Cardiac muscle cell (in vitro differentiated cells and primary cell): Measurements from ENCODE around the gene SMYD5. TPM values are rescaled to one million over a fixed set of nuclear protein-coding genes. Genes with fewer than 3 reads are reported as not detected.
A peak's percentile ranks its signal among the peaks of the same experiment; 100 is the strongest.

Experiments used
- DNase-seq, 2 donors: peaks; one replicate each; pipeline versions ENCODE4 v3.0.0 to v3.0.0-alpha.2; 2010 to 2017; ENCODE audit warnings: low read depth in 1 of 2, low spot score in 1 of 2
- H3K27ac ChIP-seq: fragments of 200-600 bp; sonication (generic); 2 replicates; pipeline ENCODE4 v1.5.1; 2016
- H3K27me3 ChIP-seq: fragments of 200-600 bp; sonication (generic); 2 replicates; pipeline ENCODE4 v1.6.0; 2016; ENCODE audit warnings: control low read depth
- H3K36me3 ChIP-seq: fragments of 200-600 bp; sonication (generic); 2 replicates; pipeline ENCODE4 v1.5.1; 2016; ENCODE audit warnings: control low read depth
- H3K4me1 ChIP-seq: fragments of 200-600 bp; sonication (generic); 2 replicates; pipeline ENCODE4 v1.8.1; 2017; ENCODE audit warnings: low read depth, mild to moderate bottlenecking, mixed run types
- H3K4me3 ChIP-seq: fragments of 200-600 bp; sonication (generic); 2 replicates; pipeline ENCODE4 v1.5.1; 2016; ENCODE audit warnings: mild to moderate bottlenecking
- H3K9me3 ChIP-seq: fragments of 200-600 bp; sonication (generic); 2 replicates; pipeline ENCODE4 v1.5.1; 2017; ENCODE audit warnings: low read depth, mild to moderate bottlenecking, control low read depth
- CTCF ChIP-seq: IDR thresholded peaks from 2 replicates; pipeline ENCODE4 v1.5.1; 2012; ENCODE audit warnings: low read depth, mild to moderate bottlenecking, low read length
- polyA plus RNA-seq: library from polyadenylated mRNA; unstranded; fragments of >200 nt; fragmentation: Nextera tagmentation; extraction: Ambion mirVana; gene quantifications from 2 replicates; pipeline ENCODE4 v1.2.1, GENCODE V29; 2016
- total RNA-seq: library from RNA; depleted of rRNA; stranded (reverse); fragments of >200 nt; gene quantifications from 2 replicates; pipeline ENCODE4 v1.2.3, GENCODE V29; 2016

SMYD5 gene
- total and polyA plus RNA-seq, 2 experiments from 2014 or later, result 26.1 to 27.0 TPM

GRCh38 chr2:73238976-73239375 lies 24.9 kb downstream of the SMYD5 start:
- no peaks in the 10 kb centered on the region for H3K27me3 ChIP-seq
- H3K4me1 ChIP-seq, result peaks cover 37% of the 10 kb centered on the region
- TF ChIP-seq CTCF, result no peak
- H3K27ac ChIP-seq, result peak overlapping the region; percentile 92
- H3K9me3 ChIP-seq, result no peaks in the 10 kb centered on the region
- no peak overlapping the region for H3K4me3 ChIP-seq
- peaks cover 22% of the 10 kb centered on the region for H3K36me3 ChIP-seq
- no peak for DNase-seq

- H3K36me3 ChIP-seq, result peaks cover 27% of the 10 kb centered on the region
- no peak overlapping the region for H3K27ac ChIP-seq
- no peaks in the 10 kb centered on the region for H3K27me3 ChIP-seq
- DNase-seq, result peak in 1 of 2 donors; percentile 82
- peaks cover 43% of the 10 kb centered on the region for H3K4me1 ChIP-seq
- TF ChIP-seq CTCF, result no peak
- no peak overlapping the region for H3K4me3 ChIP-seq
- H3K9me3 ChIP-seq, result no peaks in the 10 kb centered on the region
Observed at GRCh38 chr2:73239776-73240175, 25.7 kb downstream of the SMYD5 start.

- H3K4me3 ChIP-seq, result no peak overlapping the region
- peaks cover 21% of the 10 kb centered on the region for H3K4me1 ChIP-seq
- peak overlapping the region; percentile 79 for H3K27ac ChIP-seq
- no peaks in the 10 kb centered on the region for H3K27me3 ChIP-seq
- no peak for TF ChIP-seq CTCF
- peak; percentile 14 to 70 for DNase-seq
- peaks cover 67% of the 10 kb centered on the region for H3K36me3 ChIP-seq
- H3K9me3 ChIP-seq, result no peaks in the 10 kb centered on the region
Observed at GRCh38 chr2:73243884-73244570, 30.0 kb downstream of the SMYD5 start.

GRCh38 chr2:73244580-73244979 lies 30.5 kb downstream of the SMYD5 start:
- peaks cover 18% of the 10 kb centered on the region for H3K4me1 ChIP-seq

GRCh38 chr2:73246850-73247249 lies 32.8 kb downstream of the SMYD5 start:
- H3K4me3 ChIP-seq, result no peak overlapping the region
- no peak for TF ChIP-seq CTCF
- H3K9me3 ChIP-seq, result no peaks in the 10 kb centered on the region
- no peak overlapping the region for H3K27ac ChIP-seq
- H3K36me3 ChIP-seq, result peaks cover 72% of the 10 kb centered on the region
- no peaks in the 10 kb centered on the region for H3K27me3 ChIP-seq
- H3K4me1 ChIP-seq, result peaks cover 18% of the 10 kb centered on the region
- no peak for DNase-seq

More at GRCh38 chr2:73244580-73244979, 30.5 kb downstream of the SMYD5 start:
- Histone ChIP-seq H3K36me3 (peaks cover 68% of the 10 kb centered on the region), H3K27ac (peak overlapping the region; percentile 79), H3K4me3 (no peak overlapping the region), H3K27me3 (no peaks in the 10 kb centered on the region), H3K9me3 (no peaks in the 10 kb centered on the region)
- TF ChIP-seq CTCF, result no peak
- DNase-seq, result no peak
